Measurements from ENCODE around the gene RASA3.
"Not testable (repeated sequence)": the region's sequence is repeated elsewhere in the genome, so short reads cannot be mapped to it uniquely, and the experiment has no call there.

The RASA3 gene

DNA sequence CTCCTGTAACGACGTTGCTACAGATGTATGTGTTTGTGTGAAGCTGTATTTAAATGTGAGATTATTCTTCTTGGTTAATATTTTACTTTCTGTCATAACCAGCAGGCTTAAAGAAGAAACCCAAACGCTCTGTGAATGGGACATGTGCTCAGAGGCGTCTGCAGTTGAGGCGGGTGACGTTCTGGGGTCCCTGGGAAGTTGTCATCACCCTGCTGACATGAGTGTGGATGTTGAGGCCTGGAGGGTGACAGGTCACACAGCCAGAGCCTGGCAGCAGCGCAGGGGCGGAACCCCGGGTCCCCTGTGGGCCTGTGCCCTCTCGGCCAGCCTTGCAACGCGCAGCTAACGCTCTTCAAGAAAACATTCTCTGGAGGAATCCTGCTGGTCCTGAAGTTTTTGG is 16.6 kb downstream of the RASA3 start:
- no peak for DNase-seq (ENCODE audit: low read depth, low spot score)
- TF ChIP-seq, protein P1, sequence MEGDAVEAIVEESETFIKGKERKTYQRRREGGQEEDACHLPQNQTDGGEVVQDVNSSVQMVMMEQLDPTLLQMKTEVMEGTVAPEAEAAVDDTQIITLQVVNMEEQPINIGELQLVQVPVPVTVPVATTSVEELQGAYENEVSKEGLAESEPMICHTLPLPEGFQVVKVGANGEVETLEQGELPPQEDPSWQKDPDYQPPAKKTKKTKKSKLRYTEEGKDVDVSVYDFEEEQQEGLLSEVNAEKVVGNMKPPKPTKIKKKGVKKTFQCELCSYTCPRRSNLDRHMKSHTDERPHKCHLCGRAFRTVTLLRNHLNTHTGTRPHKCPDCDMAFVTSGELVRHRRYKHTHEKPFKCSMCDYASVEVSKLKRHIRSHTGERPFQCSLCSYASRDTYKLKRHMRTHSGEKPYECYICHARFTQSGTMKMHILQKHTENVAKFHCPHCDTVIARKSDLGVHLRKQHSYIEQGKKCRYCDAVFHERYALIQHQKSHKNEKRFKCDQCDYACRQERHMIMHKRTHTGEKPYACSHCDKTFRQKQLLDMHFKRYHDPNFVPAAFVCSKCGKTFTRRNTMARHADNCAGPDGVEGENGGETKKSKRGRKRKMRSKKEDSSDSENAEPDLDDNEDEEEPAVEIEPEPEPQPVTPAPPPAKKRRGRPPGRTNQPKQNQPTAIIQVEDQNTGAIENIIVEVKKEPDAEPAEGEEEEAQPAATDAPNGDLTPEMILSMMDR (IDR thresholded peaks at IDR 0.05; ENCODE audit: insufficient read depth, low read length, missing control alignments) = no peak
- no peak overlapping the region for H3K4me3 ChIP-seq (ENCODE audit: low read depth, low read length)
- POLR2A ChIA-PET = interaction anchor here (0.6 to 1.3 kb wide), 3 partner anchors 11 to 261 kb away, joined by 3 to 4 read pairs (median 4); no protein-coding TSS in a partner anchor
- CTCF ChIA-PET = interaction anchor here (1.0 to 1.2 kb wide), 2 partner anchors 9 to 20 kb away, joined by 3 read pairs; no protein-coding TSS in a partner anchor

DNA sequence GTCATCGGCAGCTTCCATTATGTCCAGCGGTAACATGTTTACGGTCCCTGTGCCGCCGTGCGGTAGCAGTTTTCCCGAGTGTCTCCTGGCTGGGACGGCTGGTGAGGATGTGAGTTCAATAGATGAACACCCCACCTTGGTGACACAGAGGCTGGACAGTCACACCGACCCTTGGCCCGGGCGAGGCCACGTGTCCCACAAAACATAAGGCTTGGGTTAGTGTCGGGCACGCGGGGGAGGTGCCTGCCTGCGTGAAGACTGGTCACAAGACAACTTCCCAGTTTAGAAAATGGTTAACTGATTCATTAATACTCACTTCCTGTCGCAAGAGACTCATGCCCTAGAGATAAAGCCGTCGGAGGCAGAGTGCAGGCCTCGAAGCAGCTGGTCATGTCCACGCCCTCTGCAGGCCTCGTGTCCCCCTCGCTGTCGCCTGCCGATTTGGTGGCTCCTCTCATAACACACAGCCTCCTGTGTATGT is 17.2 kb downstream of the RASA3 start:
- TF ChIP-seq, protein P1 (IDR thresholded peaks at IDR 0.05; ENCODE audit: insufficient read depth, low read length, missing control alignments) = peak; percentile 32
- no peak for DNase-seq (ENCODE audit: low read depth, low spot score)
- POLR2A ChIA-PET = interaction anchor here (0.6 to 1.3 kb wide), 3 partner anchors 11 to 260 kb away, joined by 3 to 4 read pairs (median 4); no protein-coding TSS in a partner anchor
- CTCF ChIA-PET = interaction anchor here (0.7 to 1.3 kb wide), 4 partner anchors 9 to 111 kb away, joined by 3 read pairs; no protein-coding TSS in a partner anchor
- no peak overlapping the region for H3K4me3 ChIP-seq (ENCODE audit: low read depth, low read length)

DNA sequence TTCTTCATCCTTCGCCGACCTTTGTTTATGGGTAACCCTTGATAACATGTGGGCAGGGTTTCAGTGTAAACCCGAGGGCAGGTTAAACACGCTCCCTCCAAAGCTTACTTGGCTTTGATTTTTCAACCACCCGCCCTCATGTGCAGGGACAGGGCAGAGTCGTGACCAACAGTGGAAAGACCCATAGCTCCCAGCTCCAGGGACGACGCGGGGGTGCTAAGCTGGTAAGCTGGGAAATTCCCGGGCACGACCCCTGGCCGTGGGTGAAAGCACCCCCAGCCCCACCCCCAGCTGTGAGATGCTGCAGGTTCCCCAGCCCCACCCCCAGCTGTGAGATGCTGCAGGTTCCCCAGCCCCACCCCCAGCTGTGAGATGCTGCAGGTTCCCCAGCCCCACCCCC is 17.8 kb downstream of the RASA3 start:
- not testable (repeated sequence) for H3K4me3 ChIP-seq (ENCODE audit: low read depth, low read length); DNase-seq (ENCODE audit: low read depth, low spot score)
- ChIA-PET POLR2A (interaction anchor here (1.0 to 1.3 kb wide), 2 partner anchors 12 to 13 kb away, joined by 4 read pairs; no protein-coding TSS in a partner anchor), CTCF (interaction anchor here (0.7 to 1.3 kb wide), 2 partner anchors 12 to 112 kb away, joined by 3 read pairs; no protein-coding TSS in a partner anchor)

DNA sequence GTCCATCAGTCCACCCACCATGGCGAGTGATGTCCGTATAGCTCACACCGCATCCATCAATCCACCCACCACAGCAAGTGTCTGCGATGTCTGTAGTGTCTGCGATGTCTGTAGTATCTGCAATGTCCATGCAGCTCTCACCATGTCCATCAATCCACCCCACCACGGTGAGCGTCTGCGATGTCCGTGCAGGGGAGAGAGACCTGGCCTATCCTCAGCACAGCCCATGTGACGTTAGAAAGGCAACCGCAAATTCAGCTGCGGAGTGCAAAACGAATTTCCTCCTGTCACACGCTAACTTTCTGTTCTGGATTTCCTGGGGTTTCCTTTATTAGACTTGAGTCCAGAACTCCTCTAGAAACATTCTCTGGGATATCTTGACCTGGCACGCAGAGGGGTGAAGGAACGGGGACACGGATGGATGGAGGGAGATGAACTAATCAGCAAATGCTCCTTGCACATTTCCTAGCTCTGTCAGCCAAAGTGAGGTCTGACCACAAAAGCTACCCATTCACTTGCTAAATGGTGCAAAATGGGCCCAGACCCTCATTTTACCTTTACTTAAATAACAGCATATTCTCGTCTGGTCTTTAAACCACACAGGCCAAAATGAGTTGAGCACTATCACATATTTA is 18.3 kb downstream of the RASA3 start:
- TF ChIP-seq, protein P1 (IDR thresholded peaks at IDR 0.05; ENCODE audit: insufficient read depth, low read length, missing control alignments) = no peak
- ChIA-PET POLR2A (interaction anchor here (1.0 kb wide), 1 partner anchor 14 kb away, joined by 4 read pairs; no protein-coding TSS in a partner anchor), CTCF (interaction anchor here (1.3 kb wide), 1 partner anchor 112 kb away, joined by 3 read pairs; no protein-coding TSS in a partner anchor)
- DNase-seq (ENCODE audit: low read depth, low spot score) = no peak
- no peak overlapping the region for H3K4me3 ChIP-seq (ENCODE audit: low read depth, low read length)

DNA sequence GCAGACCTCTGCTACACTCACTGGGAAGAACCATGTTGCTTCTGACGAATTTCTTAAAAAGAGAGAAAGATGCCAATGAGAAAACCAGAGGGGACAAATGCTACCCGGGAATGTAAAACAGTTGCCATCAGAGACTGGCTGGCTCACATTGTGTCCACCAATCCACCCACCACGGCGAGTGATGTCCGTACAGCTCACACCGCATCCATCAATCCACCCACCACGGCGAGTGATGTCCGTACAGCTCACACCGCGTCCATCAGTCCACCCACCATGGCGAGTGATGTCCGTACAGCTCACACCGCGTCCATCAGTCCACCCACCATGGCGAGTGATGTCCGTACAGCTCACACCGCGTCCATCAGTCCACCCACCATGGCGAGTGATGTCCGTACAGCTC is 19.0 kb downstream of the RASA3 start:
- POLR2A ChIA-PET; H3K4me3 ChIP-seq (ENCODE audit: low read depth, low read length); CTCF ChIA-PET; DNase-seq (ENCODE audit: low read depth, low spot score): not testable (repeated sequence)

DNA sequence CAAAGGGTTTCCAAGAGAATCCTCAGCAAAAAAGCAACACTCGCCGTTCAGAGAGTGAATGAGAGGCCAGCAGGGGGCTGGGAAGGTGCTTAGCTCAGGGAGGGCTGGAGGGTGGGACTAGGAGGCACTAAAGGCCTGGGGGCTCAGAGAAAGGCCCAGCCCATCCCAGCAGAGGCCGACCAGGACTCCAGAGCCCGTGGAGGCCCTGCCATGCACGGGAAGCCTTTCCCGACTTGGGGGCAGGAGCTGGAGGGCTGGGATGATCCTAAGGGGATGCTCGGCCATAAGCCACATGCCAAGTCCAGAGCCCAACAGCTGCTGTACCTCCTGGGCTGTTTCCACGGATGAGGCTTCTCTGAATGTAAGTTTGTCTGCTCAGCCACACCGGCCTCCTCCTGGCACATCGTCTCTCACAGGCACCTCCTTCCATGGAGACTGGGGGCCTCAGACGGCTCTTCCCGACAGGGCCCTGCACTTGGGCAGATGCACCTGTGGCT is 19.5 kb downstream of the RASA3 start:
- H3K4me3 ChIP-seq (ENCODE audit: low read depth, low read length) = no peak overlapping the region
- DNase-seq (ENCODE audit: low read depth, low spot score) = no peak
- ChIA-PET CTCF (no interaction called here), POLR2A (no interaction called here)
- TF ChIP-seq, protein P1 (IDR thresholded peaks at IDR 0.05; ENCODE audit: insufficient read depth, low read length, missing control alignments) = no peak

DNA sequence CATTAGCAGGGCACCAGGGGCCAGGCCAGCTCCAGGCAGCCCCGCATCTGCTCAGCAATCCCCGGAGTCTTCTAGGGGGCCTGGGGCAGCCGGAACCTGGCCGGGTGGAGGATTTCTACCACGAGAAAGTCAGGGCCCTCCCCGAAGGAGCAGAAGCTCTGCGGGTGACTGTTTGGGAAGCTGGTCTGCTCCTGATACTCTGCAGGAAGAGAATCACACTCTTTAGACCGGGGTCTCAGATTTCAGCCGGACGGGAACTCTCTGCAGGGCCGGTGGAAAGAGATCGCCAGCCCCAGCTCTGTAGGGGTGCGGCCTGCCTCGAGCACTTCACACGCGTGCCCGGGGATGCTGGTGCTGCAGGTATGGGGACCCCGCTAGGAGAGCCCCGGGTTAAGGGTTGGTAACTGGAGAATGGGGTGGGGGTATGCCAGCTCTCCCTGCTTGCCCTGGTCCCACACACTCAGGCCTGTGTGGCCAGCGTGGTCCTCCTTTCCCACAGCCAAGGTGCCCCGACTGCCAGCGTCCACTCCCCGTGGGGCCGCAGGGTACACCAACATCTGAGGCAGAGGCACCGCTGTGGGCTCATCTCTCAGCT is 20.1 kb downstream of the RASA3 start:
- POLR2A ChIA-PET = interaction anchor here (1.6 kb wide), 1 partner anchor 19 kb away, joined by 4 read pairs; no protein-coding TSS in a partner anchor
- no peak for DNase-seq (ENCODE audit: low read depth, low spot score)
- TF ChIP-seq, protein P1 (IDR thresholded peaks at IDR 0.05; ENCODE audit: insufficient read depth, low read length, missing control alignments) = no peak
- H3K4me3 ChIP-seq (ENCODE audit: low read depth, low read length) = no peak overlapping the region
- CTCF ChIA-PET = no interaction called here

All from AG04449 (cell line).